ENCODE measurements around the gene PPP4R3B.
"Not testable (repeated sequence)": the region's sequence is repeated elsewhere in the genome, so short reads cannot be mapped to it uniquely, and the experiment has no call there.

Gene PPP4R3B

GRCh38 chr2:55595536-55595935 is 21.9 kb downstream of the PPP4R3B start:
- no peak for DNase-seq (ENCODE audit: low read depth in 3 of 3)

GRCh38 chr2:55592130-55592529 is 25.3 kb downstream of the PPP4R3B start:
- no peak for DNase-seq (ENCODE audit: low read depth in 3 of 3)

- no peak for DNase-seq (ENCODE audit: low read depth in 3 of 3)
Measured at GRCh38 chr2:55590810-55591440, 26.5 kb downstream of the PPP4R3B start.

- no peak for DNase-seq (ENCODE audit: low read depth in 3 of 3)
Measured at GRCh38 chr2:55585451-55586080, 31.9 kb downstream of the PPP4R3B start.

- no peak for DNase-seq (ENCODE audit: low read depth in 3 of 3)
Measured at GRCh38 chr2:55581874-55582547, 35.4 kb downstream of the PPP4R3B start.

- DNase-seq (ENCODE audit: low read depth in 3 of 3), result no peak
Measured at GRCh38 chr2:55581435-55581834, 36.0 kb downstream of the PPP4R3B start.

GRCh38 chr2:55569002-55569401 is 48.4 kb downstream of the PPP4R3B start:
- not testable (repeated sequence) for DNase-seq (ENCODE audit: low read depth in 3 of 3)

- no peak for DNase-seq (ENCODE audit: low read depth in 3 of 3)
Measured at GRCh38 chr2:55567298-55567697, 50.1 kb downstream of the PPP4R3B start.

- DNase-seq (ENCODE audit: low read depth in 3 of 3), result no peak
Measured at GRCh38 chr2:55565613-55566012, 51.8 kb downstream of the PPP4R3B start.

- DNase-seq (ENCODE audit: low read depth in 3 of 3), result no peak
Measured at GRCh38 chr2:55560855-55561254, 56.6 kb downstream of the PPP4R3B start.

- no peak for DNase-seq (ENCODE audit: low read depth in 3 of 3)
Measured at GRCh38 chr2:55556809-55557208, 60.6 kb downstream of the PPP4R3B start.

GRCh38 chr2:55555977-55556376 is 61.4 kb downstream of the PPP4R3B start:
- no peak for DNase-seq (ENCODE audit: low read depth in 3 of 3)

- no peak for DNase-seq (ENCODE audit: low read depth in 3 of 3)
Measured at GRCh38 chr2:55553321-55553720, 64.1 kb downstream of the PPP4R3B start.

GRCh38 chr2:55550368-55551102 is 66.9 kb downstream of the PPP4R3B start:
- DNase-seq (ENCODE audit: low read depth in 3 of 3), result no peak

- not testable (repeated sequence) for DNase-seq (ENCODE audit: low read depth in 3 of 3)
Measured at GRCh38 chr2:55547679-55548078, 69.7 kb downstream of the PPP4R3B start.

GRCh38 chr2:55547001-55547400 is 70.4 kb downstream of the PPP4R3B start:
- DNase-seq (ENCODE audit: low read depth in 3 of 3), result no peak

GRCh38 chr2:55530539-55531081 is 86.8 kb downstream of the PPP4R3B start:
- DNase-seq (ENCODE audit: low read depth in 3 of 3), result no peak

- no peak for DNase-seq (ENCODE audit: low read depth in 3 of 3)
Measured at GRCh38 chr2:55526174-55526573, 91.2 kb downstream of the PPP4R3B start.

GRCh38 chr2:55524884-55525437 is 92.5 kb downstream of the PPP4R3B start:
- no peak for DNase-seq (ENCODE audit: low read depth in 3 of 3)

- DNase-seq (ENCODE audit: low read depth in 3 of 3), result peak in 1 of 3 donors; percentile 24
Measured at GRCh38 chr2:55519938-55520885, 97.2 kb downstream of the PPP4R3B start.

GRCh38 chr2:55518841-55519165 is 98.6 kb downstream of the PPP4R3B start:
- DNase-seq (ENCODE audit: low read depth in 3 of 3), result peak in 1 of 3 donors; percentile 8

All from stimulated activated CD4-positive, alpha-beta T cell treated with anti-CD3 and anti-CD28 coated beads, TNF-alpha, amount 100 ng/mL, for 48 hours (primary cell).